ENCODE measurements around the gene JAK2.

JAK2 gene

GRCh38 chr9:4979239-4979638, 5.8 kb upstream of the JAK2 start:
- intact Hi-C loops (cut with DNase I) = no loop called here
- no peak for DNase-seq

- DNase-seq = no peak
- intact Hi-C loops (cut with DNase I) = loop anchor here (5.0 to 10.0 kb wide), 4 partner anchors 45 to 455 kb away; partner anchors contain the start of genes AK3, CDC37L1 and PLGRKT
Observed at GRCh38 chr9:4980086-4980727, 4.9 kb upstream of the JAK2 start.

- DNase-seq = no peak
- intact Hi-C loops (cut with DNase I) = loop anchor here (5.0 to 10.0 kb wide), 4 partner anchors 48 to 452 kb away; partner anchors contain the start of genes AK3, CDC37L1 and PLGRKT
Observed at GRCh38 chr9:4982721-4983482, 2.2 kb upstream of the JAK2 start.

DNA sequence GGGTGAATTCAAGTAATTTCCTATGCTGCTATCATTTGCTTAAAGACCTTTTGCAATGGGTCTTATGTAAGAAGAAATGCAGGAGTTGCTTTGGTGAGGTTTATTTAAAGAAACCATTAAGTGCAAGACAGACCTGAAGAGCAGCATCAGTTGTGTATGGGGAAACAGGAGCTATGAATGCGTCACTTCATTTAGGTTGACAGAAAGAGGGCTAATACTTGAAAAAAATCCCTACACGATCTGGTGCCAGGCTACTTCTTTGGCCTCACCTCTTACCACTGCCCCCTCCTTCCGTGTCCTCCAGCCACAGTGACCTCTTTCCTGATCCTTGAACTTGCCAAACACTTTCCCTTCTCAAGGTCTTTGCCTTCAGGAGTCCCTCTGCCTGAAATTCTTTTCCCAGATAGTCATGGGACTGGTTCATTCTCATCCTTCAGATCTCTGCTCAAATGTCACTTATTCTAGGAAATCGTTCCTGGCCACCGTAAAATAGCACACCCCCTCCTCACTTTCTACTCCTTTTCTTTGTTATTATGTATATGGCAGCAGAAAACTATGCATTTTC, 1.4 kb upstream of the JAK2 start:
- DNase-seq = no peak
- intact Hi-C loops (cut with DNase I) = loop anchor here (2.0 to 10.0 kb wide), 6 partner anchors 49 to 645 kb away; partner anchors contain the start of genes AK3, CDC37L1, PLGRKT and RCL1

DNA sequence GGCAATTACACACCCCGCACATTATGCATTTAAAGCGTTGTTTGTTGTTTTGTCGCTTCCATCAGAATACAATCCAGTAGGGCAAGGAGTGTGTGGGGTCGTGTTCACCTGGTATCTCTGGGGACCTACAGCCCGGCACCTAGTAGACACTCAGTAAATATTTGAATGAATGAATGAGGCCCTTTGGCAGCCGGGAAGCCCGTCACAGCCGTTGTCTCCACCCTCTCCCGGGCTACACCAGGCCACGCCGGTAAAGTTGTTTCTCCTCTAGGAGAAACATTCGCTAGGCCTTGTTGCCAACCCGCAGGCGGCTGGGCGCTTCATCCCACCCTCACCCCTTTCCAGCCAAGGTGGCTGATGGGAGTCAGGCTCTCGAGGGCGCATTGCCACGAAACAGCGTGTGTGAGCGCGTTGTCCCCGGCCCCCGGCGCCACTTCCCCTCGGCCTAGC, 876 bp upstream of the JAK2 start:
- intact Hi-C loops (cut with DNase I) = loop anchor here (2.0 to 10.0 kb wide), 6 partner anchors 49 to 645 kb away; partner anchors contain the start of genes AK3, CDC37L1, PLGRKT and RCL1
- DNase-seq = peak in 1 of 10 donors; percentile 77

DNA sequence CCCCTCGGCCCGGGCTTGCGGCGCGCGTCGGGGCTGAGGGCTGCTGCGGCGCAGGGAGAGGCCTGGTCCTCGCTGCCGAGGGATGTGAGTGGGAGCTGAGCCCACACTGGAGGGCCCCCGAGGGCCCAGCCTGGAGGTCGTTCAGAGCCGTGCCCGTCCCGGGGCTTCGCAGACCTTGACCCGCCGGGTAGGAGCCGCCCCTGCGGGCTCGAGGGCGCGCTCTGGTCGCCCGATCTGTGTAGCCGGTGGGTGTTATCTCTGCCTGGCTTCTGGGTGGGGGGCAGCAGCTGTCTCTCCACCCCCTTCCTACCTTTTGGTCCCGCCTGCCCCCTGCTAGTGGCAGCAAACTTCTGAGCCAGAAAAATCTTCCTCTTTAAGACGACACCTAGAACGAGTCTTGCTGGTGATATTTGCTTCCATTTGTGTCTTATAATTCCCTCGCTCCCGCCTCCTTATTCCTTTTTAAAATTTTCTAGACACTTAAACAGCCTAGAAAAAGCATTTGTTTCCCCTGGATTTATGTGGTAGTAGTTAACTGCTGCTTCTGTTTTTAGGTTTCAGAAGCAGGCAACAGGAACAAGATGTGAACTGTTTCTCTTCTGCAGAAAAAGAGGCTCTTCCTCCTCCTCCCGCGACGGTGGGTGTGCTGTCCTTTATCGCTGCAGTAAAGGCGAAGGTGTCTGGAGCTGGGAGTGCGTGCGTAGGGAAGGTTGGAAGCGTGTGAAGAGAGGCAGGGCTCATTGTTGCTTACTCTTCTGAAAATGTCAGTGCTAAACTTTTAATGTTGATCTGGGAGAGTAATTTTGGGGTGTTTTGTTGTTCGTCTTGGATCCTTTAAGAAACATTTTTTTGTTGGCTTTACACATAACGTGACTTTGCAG, 554 bp downstream of the JAK2 start:
- intact Hi-C loops (cut with DNase I) = loop anchor here (2.0 to 10.0 kb wide), 5 partner anchors 51 to 643 kb away; partner anchors contain the start of genes CDC37L1, PLGRKT, RCL1 and RIC1
- peak; percentile 19 to 89 (median 43) for DNase-seq

- no peak for DNase-seq
- intact Hi-C loops (cut with DNase I) = loop anchor here (10.0 kb wide), 3 partner anchors 51 to 449 kb away; partner anchors contain the start of genes CDC37L1 and PLGRKT
Observed at GRCh38 chr9:4986296-4986695, 1.2 kb downstream of the JAK2 start.

GRCh38 chr9:4986783-4987182, 1.7 kb downstream of the JAK2 start:
- intact Hi-C loops (cut with DNase I) = loop anchor here (10.0 kb wide), 3 partner anchors 52 to 448 kb away; partner anchors contain the start of genes CDC37L1 and PLGRKT
- DNase-seq = no peak

GRCh38 chr9:4987961-4988421, 2.9 kb downstream of the JAK2 start:
- intact Hi-C loops (cut with DNase I) = loop anchor here (1.0 to 10.0 kb wide), 4 partner anchors 53 to 447 kb away; partner anchors contain the start of genes CDC37L1 and PLGRKT

GRCh38 chr9:4992872-4993271, 7.8 kb downstream of the JAK2 start:
- intact Hi-C loops (cut with DNase I) = no loop called here
- DNase-seq = no peak

More at GRCh38 chr9:4987961-4988421, 2.9 kb downstream of the JAK2 start:
- peak in 3 of 10 donors; percentile 25 to 54 (median 36) for DNase-seq

DNA sequence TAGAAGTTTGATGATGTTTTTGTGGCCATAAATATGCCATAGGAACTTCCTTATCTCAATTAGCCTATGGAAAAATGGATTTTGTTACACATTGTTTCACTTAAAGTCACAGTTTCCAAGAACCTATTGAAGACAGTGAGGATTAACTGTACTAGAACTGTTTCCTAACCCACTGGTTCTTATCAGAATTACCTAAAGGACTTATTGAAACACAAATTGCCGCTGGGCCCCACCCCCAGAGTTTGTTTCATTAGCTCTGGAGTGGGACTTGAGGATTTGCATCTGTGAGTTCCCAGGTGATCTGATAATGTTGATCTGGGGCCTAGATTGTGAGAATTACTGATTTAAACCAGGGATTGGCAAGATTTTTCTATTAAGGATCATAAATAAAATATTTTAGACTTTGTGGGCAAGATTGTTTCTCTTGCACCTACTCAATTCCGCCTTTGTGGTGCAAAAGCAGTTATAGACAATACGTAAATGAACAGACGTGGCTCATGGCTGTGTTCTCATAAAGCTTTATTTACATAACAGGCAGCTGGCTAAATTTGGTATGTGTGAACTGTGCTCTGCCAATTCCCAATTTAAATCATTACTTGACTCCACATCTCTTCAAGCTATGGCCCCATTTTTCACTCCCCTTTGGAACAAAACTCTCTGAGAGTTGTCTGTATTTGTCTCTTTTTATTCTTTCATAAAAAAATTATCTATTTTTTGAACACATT, 9.3 kb downstream of the JAK2 start:
- intact Hi-C loops (cut with DNase I) = no loop called here
- no peak for DNase-seq

GRCh38 chr9:4997196-4997595, 12.1 kb downstream of the JAK2 start:
- intact Hi-C loops (cut with DNase I) = no loop called here
- no peak for DNase-seq

- DNase-seq = no peak
- intact Hi-C loops (cut with DNase I) = no loop called here
Observed at GRCh38 chr9:4997631-4998030, 12.6 kb downstream of the JAK2 start.

- intact Hi-C loops (cut with DNase I) = no loop called here
- no peak for DNase-seq
Observed at GRCh38 chr9:5002811-5003210, 17.7 kb downstream of the JAK2 start.

DNA sequence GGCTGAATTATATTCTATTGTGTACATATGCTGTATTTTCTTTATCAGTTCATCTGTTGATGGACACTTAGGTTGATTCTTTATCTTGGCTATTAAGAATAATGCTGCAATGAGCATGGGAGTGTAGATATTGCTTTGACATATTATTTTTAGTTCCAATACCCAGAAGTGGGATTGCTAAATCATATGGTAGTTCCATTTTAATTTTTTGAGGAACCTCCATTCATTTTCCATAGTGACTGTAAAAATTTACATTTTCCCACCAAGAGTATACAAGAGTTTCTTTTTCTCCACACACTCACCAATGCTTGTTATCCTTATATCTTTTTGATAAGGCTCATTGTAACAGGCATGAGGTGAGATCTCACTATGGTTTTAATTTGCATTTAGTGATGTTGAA, 19.4 kb downstream of the JAK2 start:
- DNase-seq = no peak
- intact Hi-C loops (cut with DNase I) = no loop called here

DNA sequence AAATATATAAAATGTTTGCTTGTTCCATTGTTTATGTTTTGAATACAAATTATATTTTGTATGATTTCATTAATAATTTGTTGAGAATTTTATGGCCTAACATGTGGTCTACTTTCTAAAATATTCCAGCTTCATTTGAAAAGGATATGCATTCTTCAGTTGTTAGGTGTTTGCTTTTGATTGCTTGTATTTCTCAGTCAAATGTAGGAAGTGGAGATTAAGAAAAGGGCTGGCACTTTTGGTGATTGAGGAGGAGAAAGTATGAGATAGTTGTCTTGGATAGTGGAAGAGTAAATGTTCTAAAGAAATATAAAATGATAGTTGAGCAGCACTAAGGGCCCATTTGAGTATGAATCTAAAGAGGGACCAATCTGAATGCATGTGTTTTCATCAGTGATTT, 23.1 kb downstream of the JAK2 start:
- intact Hi-C loops (cut with DNase I) = no loop called here
- no peak for DNase-seq

DNA sequence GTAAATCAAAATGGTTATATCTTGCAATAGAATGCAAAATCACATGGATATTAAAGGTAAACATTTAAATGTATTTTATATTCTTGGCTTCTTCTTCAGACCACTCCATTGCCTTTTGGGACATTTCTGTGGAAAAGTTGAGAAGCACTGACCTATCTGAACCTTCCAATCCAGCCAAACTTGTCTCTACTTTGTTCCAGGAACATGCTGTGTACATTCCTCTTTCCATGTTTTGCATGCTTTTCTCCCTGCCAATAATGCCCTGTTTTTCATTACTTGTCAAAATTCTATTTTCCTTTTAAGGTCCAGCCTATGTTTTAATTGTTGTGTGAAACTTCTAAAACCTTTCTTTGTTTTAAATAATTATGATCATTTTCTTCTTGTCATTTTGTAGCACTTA, 28.3 kb downstream of the JAK2 start:
- no peak for DNase-seq
- intact Hi-C loops (cut with DNase I) = no loop called here

DNA sequence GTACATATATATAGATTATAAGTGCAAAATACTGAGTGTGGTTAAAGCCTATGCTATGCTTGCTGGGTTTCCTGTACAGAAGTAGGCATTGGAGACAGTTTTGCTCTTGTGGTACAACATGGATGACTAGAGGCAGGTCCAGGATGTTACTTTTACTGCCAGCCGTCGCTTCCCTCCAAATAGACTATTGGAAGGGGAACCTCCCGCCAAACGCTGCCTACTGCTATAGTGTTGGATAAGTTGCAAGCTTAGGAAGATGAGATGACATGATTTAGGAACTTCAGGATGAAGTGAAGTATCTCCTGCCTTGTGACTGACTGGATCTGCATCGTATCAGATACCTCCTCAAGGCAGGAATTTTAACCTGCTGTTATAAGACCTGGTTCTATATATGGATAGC, 30.9 kb downstream of the JAK2 start:
- no peak for DNase-seq
- intact Hi-C loops (cut with DNase I) = no loop called here

GRCh38 chr9:5025416-5025815, 40.3 kb downstream of the JAK2 start:
- no peak for DNase-seq
- intact Hi-C loops (cut with DNase I) = no loop called here

All from posterior cingulate gyrus (tissue), 11 donors.